ENCODE data around the gene NRXN3.

Gene NRXN3

DNA sequence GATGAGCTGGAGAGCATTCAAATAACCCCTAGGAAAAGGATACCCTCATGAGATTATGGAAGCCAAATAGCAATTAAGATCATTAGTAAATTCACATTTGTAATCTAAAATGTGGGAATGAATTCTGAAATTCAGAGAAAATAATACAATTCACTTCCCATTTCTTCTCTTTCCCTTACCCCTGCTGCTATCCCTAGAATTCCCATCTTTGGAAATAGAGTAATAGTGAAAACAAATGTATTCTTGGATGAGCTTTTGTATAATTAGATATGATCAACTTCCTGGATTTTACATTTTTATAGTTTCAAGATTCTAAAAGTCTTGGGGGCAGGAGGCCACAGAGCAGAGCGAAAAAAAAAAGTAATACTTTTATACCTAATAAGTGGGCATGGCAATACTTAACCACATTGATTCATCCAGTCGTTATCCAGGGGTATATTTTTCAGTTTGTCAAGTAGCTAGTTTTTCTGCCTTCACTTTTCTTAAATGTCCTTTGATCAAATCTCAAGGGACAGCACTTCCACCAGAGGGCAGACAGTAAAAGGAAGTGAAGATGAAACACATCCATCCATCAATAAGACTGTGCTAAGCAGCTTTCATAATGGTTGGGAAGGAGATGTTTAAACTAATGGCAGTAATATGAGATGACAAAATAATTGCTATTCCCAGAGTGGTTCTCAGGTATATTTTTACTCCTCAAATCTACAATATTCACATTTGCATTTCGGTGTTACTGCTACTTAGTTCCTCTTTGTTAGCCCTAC is 1639.9 kb downstream of the NRXN3 start:
- H3K36me3 Mint-ChIP-seq: no peaks in the 10 kb centered on the region
- H3K27ac Mint-ChIP-seq: no peak overlapping the region
- ATAC-seq (no peak), DNase-seq (ENCODE audit: low spot score in 2 of 2) (no peak)
- H3K4me3 Mint-ChIP-seq: no peak overlapping the region
- H3K4me1 Mint-ChIP-seq: no peaks in the 10 kb centered on the region
- H3K9me3 Mint-ChIP-seq: peaks cover 13% of the 10 kb centered on the region

- Mint-ChIP-seq H3K9me3 (peaks cover 5% of the 10 kb centered on the region), H3K36me3 (no peaks in the 10 kb centered on the region), H3K4me3 (no peak overlapping the region), H3K27ac (no peak overlapping the region), H3K4me1 (no peaks in the 10 kb centered on the region)
- ATAC-seq (no peak), DNase-seq (ENCODE audit: low spot score in 2 of 2) (no peak)
Observed at GRCh38 chr14:79820866-79821535, 1650.8 kb downstream of the NRXN3 start.

GRCh38 chr14:79822034-79822433 is 1651.9 kb downstream of the NRXN3 start:
- no peak for ATAC-seq
- H3K9me3 Mint-ChIP-seq: peaks cover 6% of the 10 kb centered on the region

DNA sequence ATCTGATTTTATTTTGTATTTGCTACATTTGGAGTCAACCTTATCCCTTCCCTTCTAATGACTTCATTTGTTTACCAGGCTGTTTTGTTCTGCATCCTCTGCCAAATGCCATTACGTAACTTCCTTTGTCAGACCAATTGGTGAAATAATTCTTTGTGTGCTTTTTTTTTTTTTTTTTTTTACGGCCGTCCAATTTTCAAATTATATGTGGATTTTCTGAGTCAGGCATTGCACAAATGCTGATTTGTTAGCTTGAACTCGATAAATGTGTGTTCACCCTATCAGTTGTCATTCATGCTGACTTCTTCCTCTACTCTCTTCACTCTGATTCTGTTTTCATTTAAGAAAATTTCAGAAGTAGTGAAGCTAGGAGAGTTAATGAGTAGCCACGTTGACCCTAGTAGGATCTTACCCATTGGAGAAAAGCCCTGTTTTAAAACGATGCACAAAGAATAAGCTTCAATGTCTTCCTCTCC is 1654.9 kb downstream of the NRXN3 start:
- ATAC-seq: no peak
- Mint-ChIP-seq H3K4me3 (no peak overlapping the region), H3K27ac (no peak overlapping the region), H3K9me3 (peaks cover 7% of the 10 kb centered on the region), H3K4me1 (no peaks in the 10 kb centered on the region), H3K36me3 (no peaks in the 10 kb centered on the region)
- no peak for DNase-seq (ENCODE audit: low spot score in 2 of 2)

More at GRCh38 chr14:79822034-79822433, 1651.9 kb downstream of the NRXN3 start:
- H3K27ac Mint-ChIP-seq: no peak overlapping the region
- no peak for DNase-seq (ENCODE audit: low spot score in 2 of 2)
- H3K4me3 Mint-ChIP-seq: no peak overlapping the region
- no peaks in the 10 kb centered on the region for H3K36me3 Mint-ChIP-seq
- H3K4me1 Mint-ChIP-seq: no peaks in the 10 kb centered on the region

GRCh38 chr14:79826362-79826761 is 1656.2 kb downstream of the NRXN3 start:
- H3K27ac Mint-ChIP-seq: no peak overlapping the region
- peaks cover 7% of the 10 kb centered on the region for H3K9me3 Mint-ChIP-seq
- DNase-seq (ENCODE audit: low spot score in 2 of 2): no peak
- H3K4me3 Mint-ChIP-seq: no peak overlapping the region
- no peaks in the 10 kb centered on the region for H3K4me1 Mint-ChIP-seq
- ATAC-seq: no peak
- H3K36me3 Mint-ChIP-seq: no peaks in the 10 kb centered on the region

DNA sequence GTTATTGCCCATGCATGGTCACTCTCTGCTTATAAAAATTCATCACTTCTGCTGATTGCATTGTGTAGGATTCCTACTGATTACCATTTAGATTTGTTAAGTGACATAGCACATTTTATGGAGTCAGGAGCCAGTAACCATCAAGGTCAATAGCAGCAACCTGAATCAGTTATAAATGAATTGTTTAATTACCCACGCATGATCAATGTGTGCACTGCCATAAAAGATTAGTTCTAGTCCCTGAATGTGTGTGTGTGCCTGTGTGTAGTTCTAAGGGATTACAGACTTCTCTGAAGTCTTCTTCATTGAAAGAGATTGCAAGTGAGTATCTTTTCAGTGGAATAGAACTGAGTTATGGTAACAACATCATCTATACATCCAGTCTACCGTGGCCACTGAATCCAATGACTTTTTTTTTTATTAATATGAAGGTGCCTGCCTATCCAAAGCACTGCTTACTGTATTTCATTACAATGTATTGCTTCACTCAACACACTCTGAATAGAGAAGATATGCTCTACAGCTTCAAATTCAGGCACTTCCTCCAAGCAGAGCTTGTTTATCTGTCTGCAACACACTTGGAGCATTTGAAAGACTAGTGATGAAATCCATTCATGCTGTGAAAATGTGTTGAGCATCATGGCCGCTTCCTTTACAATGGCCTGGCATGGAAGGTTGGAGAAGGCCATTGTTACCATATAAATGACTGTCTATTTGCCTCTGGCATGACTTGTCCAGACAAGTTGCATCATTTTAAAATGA is 1659.4 kb downstream of the NRXN3 start:
- Mint-ChIP-seq H3K36me3 (no peaks in the 10 kb centered on the region), H3K4me3 (no peak overlapping the region), H3K9me3 (peaks cover 5% of the 10 kb centered on the region), H3K4me1 (no peaks in the 10 kb centered on the region), H3K27ac (no peak overlapping the region)
- ATAC-seq: no peak
- DNase-seq (ENCODE audit: low spot score in 2 of 2): no peak

- peaks cover 5% of the 10 kb centered on the region for H3K9me3 Mint-ChIP-seq
- no peak overlapping the region for H3K4me3 Mint-ChIP-seq
- H3K27ac Mint-ChIP-seq: no peak overlapping the region
- no peaks in the 10 kb centered on the region for H3K36me3 Mint-ChIP-seq
- no peaks in the 10 kb centered on the region for H3K4me1 Mint-ChIP-seq
- DNase-seq (ENCODE audit: low spot score in 2 of 2): no peak
- no peak for ATAC-seq
Observed at GRCh38 chr14:79831195-79831892, 1661.2 kb downstream of the NRXN3 start.

DNA sequence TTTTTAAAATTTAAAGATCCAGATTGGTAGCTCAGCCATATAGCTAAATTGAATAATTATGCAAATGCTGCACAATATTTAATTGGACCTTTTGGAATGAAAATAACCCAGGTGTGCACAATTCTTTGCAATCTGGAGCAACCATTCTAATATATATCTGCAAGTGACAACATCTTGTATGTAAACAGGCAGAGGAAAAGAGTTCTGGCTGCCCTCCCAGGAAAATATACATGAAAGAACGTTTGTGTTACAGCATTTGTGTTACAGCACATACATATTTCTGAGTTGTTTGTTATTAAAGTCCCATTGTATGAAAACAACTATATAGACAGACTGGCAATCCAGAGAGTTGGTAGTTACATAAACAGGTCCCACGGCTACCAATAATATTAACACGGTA is 1663.6 kb downstream of the NRXN3 start:
- H3K27ac Mint-ChIP-seq: no peak overlapping the region
- H3K4me1 Mint-ChIP-seq: no peaks in the 10 kb centered on the region
- no peaks in the 10 kb centered on the region for H3K9me3 Mint-ChIP-seq
- ATAC-seq (no peak), DNase-seq (ENCODE audit: low spot score in 2 of 2) (no peak)
- no peaks in the 10 kb centered on the region for H3K36me3 Mint-ChIP-seq
- no peak overlapping the region for H3K4me3 Mint-ChIP-seq

DNA sequence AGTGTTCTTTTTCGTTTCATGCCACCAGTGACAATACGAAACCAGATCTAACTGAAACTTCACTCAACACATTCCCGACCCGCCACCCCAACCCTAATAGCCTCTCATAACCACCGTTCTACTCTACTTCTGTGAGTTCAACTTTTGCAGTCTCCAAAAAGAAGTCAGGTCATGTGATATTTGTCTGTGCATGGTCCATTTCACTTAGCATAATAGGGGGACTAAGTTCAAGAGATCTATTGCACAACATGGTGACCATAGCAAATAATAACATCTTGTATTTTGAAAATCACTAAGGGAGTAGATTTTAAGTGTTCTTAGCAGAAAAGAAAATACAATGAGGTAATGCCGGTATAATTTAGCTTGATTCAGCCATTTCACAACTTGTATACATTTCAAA is 1664.7 kb downstream of the NRXN3 start:
- no peak overlapping the region for H3K4me3 Mint-ChIP-seq
- ATAC-seq: no peak
- peaks cover 2% of the 10 kb centered on the region for H3K9me3 Mint-ChIP-seq
- H3K36me3 Mint-ChIP-seq: no peaks in the 10 kb centered on the region
- no peak for DNase-seq (ENCODE audit: low spot score in 2 of 2)
- H3K27ac Mint-ChIP-seq: no peak overlapping the region
- H3K4me1 Mint-ChIP-seq: no peaks in the 10 kb centered on the region

DNA sequence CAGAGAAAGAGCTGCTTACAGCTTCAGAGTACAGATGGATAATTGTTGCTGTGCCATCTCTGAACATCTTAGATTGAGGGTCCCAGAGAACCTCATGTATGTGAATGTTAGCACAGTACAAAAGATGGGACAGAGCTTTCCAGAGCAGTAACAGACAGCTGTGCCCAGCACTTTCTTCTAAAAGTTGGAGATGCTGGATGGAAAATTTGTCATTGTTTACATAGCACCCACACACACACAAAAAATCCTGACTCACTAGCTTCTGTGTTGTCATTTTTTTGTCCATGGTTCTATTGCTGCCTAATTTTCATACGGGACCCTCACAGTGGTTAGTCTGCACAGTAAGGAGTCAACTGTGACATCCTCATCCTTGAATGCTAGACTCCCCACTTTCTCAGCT is 1666.4 kb downstream of the NRXN3 start:
- DNase-seq (ENCODE audit: low spot score in 2 of 2): no peak
- Mint-ChIP-seq H3K4me1 (no peaks in the 10 kb centered on the region), H3K36me3 (no peaks in the 10 kb centered on the region), H3K4me3 (no peak overlapping the region), H3K9me3 (peaks cover 4% of the 10 kb centered on the region), H3K27ac (no peak overlapping the region)
- no peak for ATAC-seq

DNA sequence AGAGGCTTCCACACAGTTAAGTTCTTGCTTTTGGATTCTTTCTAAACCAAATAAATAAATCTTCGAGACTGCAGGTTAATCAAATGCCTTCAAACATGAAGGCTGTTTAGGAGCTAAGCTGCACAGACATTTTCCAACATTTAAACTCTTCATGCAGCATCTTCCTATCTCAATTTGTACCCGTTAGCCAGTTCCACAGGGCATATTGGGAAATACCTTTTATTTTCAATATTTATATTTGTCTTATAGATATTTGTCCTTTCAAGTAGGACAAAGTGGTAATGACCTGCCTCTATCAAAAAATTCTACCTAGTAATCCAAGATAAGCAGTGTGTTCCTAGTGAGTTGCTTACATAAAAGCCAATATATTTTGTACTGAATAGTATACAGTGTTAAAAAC is 1667.5 kb downstream of the NRXN3 start:
- ATAC-seq: no peak
- Mint-ChIP-seq H3K4me3 (no peak overlapping the region), H3K36me3 (no peaks in the 10 kb centered on the region), H3K9me3 (peaks cover 8% of the 10 kb centered on the region), H3K27ac (no peak overlapping the region), H3K4me1 (no peaks in the 10 kb centered on the region)
- DNase-seq (ENCODE audit: low spot score in 2 of 2): no peak

GRCh38 chr14:79840103-79840502 is 1669.9 kb downstream of the NRXN3 start:
- ATAC-seq: no peak
- Mint-ChIP-seq H3K36me3 (no peaks in the 10 kb centered on the region), H3K4me3 (no peak overlapping the region), H3K27ac (no peak overlapping the region), H3K9me3 (peaks cover 11% of the 10 kb centered on the region), H3K4me1 (no peaks in the 10 kb centered on the region)
- no peak for DNase-seq (ENCODE audit: low spot score in 2 of 2)

DNA sequence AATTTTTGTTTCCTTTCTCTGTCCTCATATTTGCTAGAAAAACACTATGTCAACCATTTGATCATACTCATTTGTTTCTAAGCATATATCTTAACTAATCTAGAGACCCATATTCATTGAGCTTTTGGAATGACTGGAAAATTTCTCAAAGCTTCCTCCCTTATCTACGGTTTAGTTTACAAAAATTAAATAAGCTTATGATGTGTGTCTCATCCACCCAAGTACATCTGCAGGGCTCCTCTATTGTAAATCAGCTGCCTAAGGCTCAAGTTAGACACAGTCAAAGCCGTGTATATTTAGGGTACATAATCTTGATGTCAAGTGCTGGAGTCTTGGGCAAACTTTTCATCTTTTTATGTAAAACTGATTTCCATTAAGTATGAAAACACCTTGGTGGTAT is 1670.7 kb downstream of the NRXN3 start:
- H3K4me1 Mint-ChIP-seq: no peaks in the 10 kb centered on the region
- ATAC-seq: no peak
- peaks cover 11% of the 10 kb centered on the region for H3K9me3 Mint-ChIP-seq
- H3K4me3 Mint-ChIP-seq: no peak overlapping the region
- H3K36me3 Mint-ChIP-seq: no peaks in the 10 kb centered on the region
- H3K27ac Mint-ChIP-seq: no peak overlapping the region
- no peak for DNase-seq (ENCODE audit: low spot score in 2 of 2)

DNA sequence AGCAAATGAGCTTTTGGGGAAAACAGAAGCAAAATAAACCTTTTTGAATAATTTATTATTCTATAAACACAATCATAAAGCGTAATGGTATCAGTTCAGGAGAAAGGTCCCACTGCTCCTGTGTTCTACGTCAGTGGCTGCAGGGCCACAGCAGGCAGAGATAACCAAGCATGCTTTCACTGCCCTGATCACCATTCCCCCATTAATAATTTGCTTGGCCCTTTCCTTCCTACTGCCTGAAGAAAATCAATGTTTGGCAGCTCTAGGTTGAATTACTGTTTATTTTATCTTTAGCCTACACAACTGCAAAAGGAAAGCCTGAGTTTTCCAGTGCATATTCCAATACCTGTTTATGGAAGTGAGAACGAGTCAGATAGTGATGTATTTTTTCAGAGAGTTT is 1671.3 kb downstream of the NRXN3 start:
- Mint-ChIP-seq H3K9me3 (peaks cover 11% of the 10 kb centered on the region), H3K4me1 (no peaks in the 10 kb centered on the region), H3K27ac (no peak overlapping the region), H3K4me3 (no peak overlapping the region), H3K36me3 (no peaks in the 10 kb centered on the region)
- DNase-seq (ENCODE audit: low spot score in 2 of 2): no peak
- ATAC-seq: no peak

- peaks cover 11% of the 10 kb centered on the region for H3K9me3 Mint-ChIP-seq
- H3K27ac Mint-ChIP-seq: no peak overlapping the region
- H3K4me3 Mint-ChIP-seq: no peak overlapping the region
- ATAC-seq: no peak
- H3K36me3 Mint-ChIP-seq: no peaks in the 10 kb centered on the region
- no peak for DNase-seq (ENCODE audit: low spot score in 2 of 2)
- no peaks in the 10 kb centered on the region for H3K4me1 Mint-ChIP-seq
Observed at GRCh38 chr14:79842270-79842669, 1672.1 kb downstream of the NRXN3 start.
